Smooth muscle cell (in vitro differentiated cells): Measurements from ENCODE around the gene PIR. TPM values are rescaled to one million over a fixed set of nuclear protein-coding genes. Genes with fewer than 3 reads are reported as not detected.

Experiments
- DNase-seq: peaks from one replicate; lab custom pipeline; 2025; ENCODE audit not compliant: unreplicated experiment; lab: John Stamatoyannopoulos, UW
- H2AFZ ChIP-seq: fragments of 200-600 bp; sonication (generic); 2 replicates; pipeline ENCODE4 v1.6.0; 2016; ENCODE audit warnings: antibody characterized with exemption, low read depth, mild to moderate bottlenecking
- H3F3A ChIP-seq: fragments of 200-600 bp; sonication (generic); 2 replicates; pipeline ENCODE4 v1.6.0; 2017; ENCODE audit warnings: antibody characterized with exemption, low read depth
- H3K27ac ChIP-seq: fragments of 200-600 bp; sonication (generic); 2 replicates; pipeline ENCODE4 v1.5.1; 2016; ENCODE audit warnings: low read depth, mild to moderate bottlenecking
- H3K27me3 ChIP-seq: fragments of 200-600 bp; sonication (generic); 2 replicates; pipeline ENCODE4 v1.6.1; 2016; ENCODE audit warnings: low read depth, mild to moderate bottlenecking
- H3K36me3 ChIP-seq: fragments of 200-600 bp; sonication (generic); 2 replicates; pipeline ENCODE4 v1.5.1; 2016; ENCODE audit warnings: low read depth
- H3K4me1 ChIP-seq: fragments of 200-600 bp; sonication (generic); 2 replicates; pipeline ENCODE4 v1.5.1; 2016; ENCODE audit warnings: low read depth
- H3K4me2 ChIP-seq: fragments of 200-600 bp; sonication (generic); 2 replicates; pipeline ENCODE4 v1.6.0; 2016; ENCODE audit warnings: mild to moderate bottlenecking
- H3K4me3 ChIP-seq: fragments of 200-600 bp; sonication (generic); 2 replicates; pipeline ENCODE4 v1.5.1; 2016; ENCODE audit warnings: mild to moderate bottlenecking
- H3K79me2 ChIP-seq: fragments of 200-600 bp; sonication (generic); 2 replicates; pipeline ENCODE4 v1.6.0; 2016; ENCODE audit warnings: low read depth, mild to moderate bottlenecking
- H3K9ac ChIP-seq: fragments of 200-600 bp; sonication (generic); 2 replicates; pipeline ENCODE4 v1.6.0; 2016; ENCODE audit warnings: low read depth
- H3K9me3 ChIP-seq: fragments of 200-600 bp; sonication (generic); replicated peaks from 2 replicates; pipeline ENCODE4 v1.5.1; 2016; ENCODE audit warnings: low read depth
- H4K20me1 ChIP-seq: fragments of 200-600 bp; sonication (generic); 2 replicates; pipeline ENCODE4 v1.6.0; 2016; ENCODE audit warnings: low read depth
- CTCF ChIP-seq: fragments of 200-600 bp; sonication (generic); IDR thresholded peaks from 2 replicates; pipeline ENCODE4 v1.5.1; 2017; ENCODE audit warnings: borderline replicate concordance, mild to moderate bottlenecking, antibody characterized with exemption; ENCODE audit not compliant: insufficient read depth, poor library complexity, severe bottlenecking
- WGBS: methylation state at CpG from one replicate; pipeline ENCODE4 v1.1.7; 2016; ENCODE audit warnings: low lambda C conversion rate; 5-methylcytosine and 5-hydroxymethylcytosine counted together
- polyA plus RNA-seq: library from polyadenylated mRNA; unstranded; fragments of >200 nt; fragmentation: Nextera tagmentation; extraction: Ambion mirVana; gene quantifications from 2 replicates; pipeline ENCODE4 v1.2.1, GENCODE V29; 2016
- total RNA-seq: library from RNA; depleted of rRNA; stranded (reverse); fragments of >200 nt; gene quantifications from 2 replicates; pipeline ENCODE4 v1.2.3, GENCODE V29; 2014

Gene PIR
- total and polyA plus RNA-seq, 2 experiments from 2014 or later: 9.3 to 14.3 TPM

- no peaks in the 10 kb centered on the region for H3K79me2 ChIP-seq
- H2AFZ ChIP-seq: no peak overlapping the region
- no peak overlapping the region for H3K4me3 ChIP-seq
- H3K9me3 ChIP-seq: no peaks in the 10 kb centered on the region
- no peaks in the 10 kb centered on the region for H3F3A ChIP-seq
- no peak for TF ChIP-seq CTCF
- no peak overlapping the region for H3K9ac ChIP-seq
- H3K27me3 ChIP-seq: no peaks in the 10 kb centered on the region
- no peak overlapping the region for H3K27ac ChIP-seq
- DNase-seq: no peak
- no peak overlapping the region for H3K4me2 ChIP-seq
- no peaks in the 10 kb centered on the region for H4K20me1 ChIP-seq
- peaks cover under 1% of the 10 kb centered on the region for H3K4me1 ChIP-seq
- H3K36me3 ChIP-seq: no peaks in the 10 kb centered on the region
- 91% methylated on average over 2 of the region's 2 CpGs for whole genome bisulfite sequencing
Measured at GRCh38 chrX:15435836-15436619, 57.1 kb downstream of the PIR start.

GRCh38 chrX:15434205-15434604, 58.9 kb downstream of the PIR start:
- no peak for TF ChIP-seq CTCF
- no peaks in the 10 kb centered on the region for H4K20me1 ChIP-seq
- 96% methylated on average over 2 of the region's 2 CpGs for WGBS
- H3K79me2 ChIP-seq: no peaks in the 10 kb centered on the region
- no peak overlapping the region for H3K9ac ChIP-seq
- H3K27me3 ChIP-seq: no peaks in the 10 kb centered on the region
- no peak overlapping the region for H3K27ac ChIP-seq
- H3F3A ChIP-seq: no peaks in the 10 kb centered on the region
- no peaks in the 10 kb centered on the region for H3K4me1 ChIP-seq
- H3K4me2 ChIP-seq: no peak overlapping the region
- H3K9me3 ChIP-seq: no peaks in the 10 kb centered on the region
- no peak overlapping the region for H2AFZ ChIP-seq
- no peak overlapping the region for H3K4me3 ChIP-seq
- no peak for DNase-seq
- H3K36me3 ChIP-seq: no peaks in the 10 kb centered on the region

- H3K4me3 ChIP-seq: no peak overlapping the region
- no peaks in the 10 kb centered on the region for H4K20me1 ChIP-seq
- no peaks in the 10 kb centered on the region for H3K9me3 ChIP-seq
- H3K27ac ChIP-seq: no peak overlapping the region
- H3K4me2 ChIP-seq: no peak overlapping the region
- H3K9ac ChIP-seq: no peak overlapping the region
- H3K27me3 ChIP-seq: no peaks in the 10 kb centered on the region
- no peak for TF ChIP-seq CTCF
- DNase-seq: no peak
- H3K4me1 ChIP-seq: no peaks in the 10 kb centered on the region
- H3K36me3 ChIP-seq: no peaks in the 10 kb centered on the region
- H3F3A ChIP-seq: no peaks in the 10 kb centered on the region
- no peaks in the 10 kb centered on the region for H3K79me2 ChIP-seq
- H2AFZ ChIP-seq: no peak overlapping the region
- WGBS: 75% methylated on average over 1 of the region's 1 CpG
Measured at GRCh38 chrX:15430584-15430983, 62.5 kb downstream of the PIR start.

GRCh38 chrX:15430076-15430475, 63.1 kb downstream of the PIR start:
- H3K4me2 ChIP-seq: no peak overlapping the region
- no peak overlapping the region for H2AFZ ChIP-seq
- no peaks in the 10 kb centered on the region for H3F3A ChIP-seq
- no peak overlapping the region for H3K9ac ChIP-seq
- no peaks in the 10 kb centered on the region for H3K9me3 ChIP-seq
- H3K79me2 ChIP-seq: no peaks in the 10 kb centered on the region
- TF ChIP-seq CTCF: no peak
- no peaks in the 10 kb centered on the region for H4K20me1 ChIP-seq
- no peaks in the 10 kb centered on the region for H3K27me3 ChIP-seq
- no peak overlapping the region for H3K27ac ChIP-seq
- H3K4me1 ChIP-seq: no peaks in the 10 kb centered on the region
- DNase-seq: no peak
- H3K36me3 ChIP-seq: no peaks in the 10 kb centered on the region
- WGBS: 94% methylated on average over 2 of the region's 2 CpGs
- no peak overlapping the region for H3K4me3 ChIP-seq
